Peyer's patch (tissue), 4 donors: ENCODE results near the gene WWOX.

Experiments used
- POLR2A ChIP-seq, 2 donors: fragments of 450-650 bp; IDR thresholded peaks; one replicate each; pipeline ENCODE4 v1.5.1; 2017; ENCODE audit warnings: antibody characterized with exemption in 2 of 2, mild to moderate bottlenecking in 2 of 2, moderate library complexity in 2 of 2
- TF ChIP-seq, protein P1 (sequence below), 6 experiments: fragments of 450-650 bp in 4 of 6; fragments of 200-600 bp in 2 of 6; sonication (generic) in 1 of 6; IDR thresholded peaks; one replicate each; pipeline ENCODE4 v1.5.1; 2017 to 2019; ENCODE audit warnings: antibody characterized with exemption in 6 of 6, mild to moderate bottlenecking in 3 of 6, moderate library complexity in 1 of 6

DNA sequence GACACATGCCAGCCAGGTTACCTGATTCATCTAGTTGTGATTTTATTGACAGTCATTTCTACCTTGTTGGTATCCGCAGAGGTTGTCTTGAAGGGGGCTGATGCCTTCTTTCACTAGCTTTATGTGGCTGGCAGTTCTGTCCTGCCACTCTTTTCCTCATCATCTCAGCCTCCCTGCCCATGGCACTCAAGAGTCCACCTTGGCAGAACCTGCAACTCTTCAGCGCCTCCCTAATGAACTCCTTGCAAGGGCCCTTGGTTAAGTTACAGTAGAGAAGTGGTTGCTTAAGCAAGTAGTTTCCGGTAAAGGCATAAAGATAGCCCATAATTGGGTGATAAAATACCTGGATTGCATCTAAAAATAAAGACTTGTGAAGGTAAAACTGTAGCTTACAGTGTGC, 489.9 kb downstream of the WWOX start:
- TF ChIP-seq, protein P1, sequence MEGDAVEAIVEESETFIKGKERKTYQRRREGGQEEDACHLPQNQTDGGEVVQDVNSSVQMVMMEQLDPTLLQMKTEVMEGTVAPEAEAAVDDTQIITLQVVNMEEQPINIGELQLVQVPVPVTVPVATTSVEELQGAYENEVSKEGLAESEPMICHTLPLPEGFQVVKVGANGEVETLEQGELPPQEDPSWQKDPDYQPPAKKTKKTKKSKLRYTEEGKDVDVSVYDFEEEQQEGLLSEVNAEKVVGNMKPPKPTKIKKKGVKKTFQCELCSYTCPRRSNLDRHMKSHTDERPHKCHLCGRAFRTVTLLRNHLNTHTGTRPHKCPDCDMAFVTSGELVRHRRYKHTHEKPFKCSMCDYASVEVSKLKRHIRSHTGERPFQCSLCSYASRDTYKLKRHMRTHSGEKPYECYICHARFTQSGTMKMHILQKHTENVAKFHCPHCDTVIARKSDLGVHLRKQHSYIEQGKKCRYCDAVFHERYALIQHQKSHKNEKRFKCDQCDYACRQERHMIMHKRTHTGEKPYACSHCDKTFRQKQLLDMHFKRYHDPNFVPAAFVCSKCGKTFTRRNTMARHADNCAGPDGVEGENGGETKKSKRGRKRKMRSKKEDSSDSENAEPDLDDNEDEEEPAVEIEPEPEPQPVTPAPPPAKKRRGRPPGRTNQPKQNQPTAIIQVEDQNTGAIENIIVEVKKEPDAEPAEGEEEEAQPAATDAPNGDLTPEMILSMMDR (IDR thresholded peaks at IDR 0.05) = no peak
- no peak for TF ChIP-seq POLR2A (IDR thresholded peaks at IDR 0.05)
